Right ventricle myocardium superior (tissue), 1 donor: ENCODE measurements around the gene TEX54. TPM values are rescaled to one million over a fixed set of nuclear protein-coding genes. Genes with fewer than 3 reads are reported as not detected.
"Not testable (repeated sequence)": the region's sequence is repeated elsewhere in the genome, so short reads cannot be mapped to it uniquely, and the experiment has no call there.

ENCODE experiments used
- ATAC-seq: fragments of 200-7000 bp; cut with Tn5 transposase; one replicate; pipeline ENCODE4 v1.9.1; 2020; ENCODE audit warnings: mild to moderate bottlenecking; ENCODE audit not compliant: poor library complexity
- DNase-seq: peaks from one replicate; pipeline ENCODE4 v3.0.0-alpha.2; 2020
- intact Hi-C: fragments of 100-400 bp; cut with DNase I; formaldehyde crosslinking; loops from one replicate; pipeline ENCODE4 v1.11.2; 2022
- long read RNA-seq: library from polyadenylated mRNA; unstranded; transcript quantifications from one replicate; pipeline ENCODE4 v2.0.0, GENCODE V29; 2021
- total RNA-seq: library from RNA; stranded (reverse); fragmentation: NEBNext Ultra II Directional; extraction: Animal tissue kit (Norgen Biotek cat#: 25700); gene quantifications from one replicate; pipeline ENCODE4 v1.2.1, GENCODE V29; 2021
- donor health status: DM: no; HTN: yes; CAD: no; lungs with severe emphysema.

TEX54 gene
- total RNA-seq = not detected
- long read RNA-seq = 0 reads

GRCh38 chr11:62832336-62833234 lies at the start of gene TEX54:
TEX54 (minus strand) TSS chr11:62832841.
- intact Hi-C loops = no loop called here
- DNase-seq (peak; percentile 49), ATAC-seq (peak; percentile 3)

- intact Hi-C loops = no loop called here
- ATAC-seq = no peak
These were observed 49.7 kb upstream of the TEX54 start for GRCh38 chr11:62882431-62882749.

GRCh38 chr11:62881579-62882430 lies 49.2 kb upstream of the TEX54 start:
- intact Hi-C loops = no loop called here
- DNase-seq (peak; percentile 94), ATAC-seq (peak; percentile 69)

More at GRCh38 chr11:62882431-62882749, 49.7 kb upstream of the TEX54 start:
- no peak for DNase-seq

GRCh38 chr11:62880803-62881578 lies 48.4 kb upstream of the TEX54 start, which contains the start of gene SLC3A2:
SLC3A2 (plus strand) TSS chr11:62880896; CDS start chr11:62881024, 128 bp downstream.
- DNase-seq (peak; percentile 94), ATAC-seq (peak; percentile 96)
- intact Hi-C loops = no loop called here

GRCh38 chr11:62880231-62880802 lies 47.7 kb upstream of the TEX54 start:
- intact Hi-C loops = no loop called here
- no peak for DNase-seq

GRCh38 chr11:62879235-62879978 lies 46.8 kb upstream of the TEX54 start:
- no peak for DNase-seq
- no peak for ATAC-seq
- intact Hi-C loops = no loop called here

More at GRCh38 chr11:62880231-62880802, 47.7 kb upstream of the TEX54 start:
- peak; percentile 18 for ATAC-seq

GRCh38 chr11:62876712-62877111 lies 44.1 kb upstream of the TEX54 start:
- intact Hi-C loops = no loop called here
- ATAC-seq (no peak), DNase-seq (no peak)

GRCh38 chr11:62875698-62876478 lies 43.2 kb upstream of the TEX54 start:
- ATAC-seq (no peak), DNase-seq (no peak)
- intact Hi-C loops = no loop called here

- intact Hi-C loops = no loop called here
- ATAC-seq = no peak
- no peak for DNase-seq
These were observed 42.2 kb upstream of the TEX54 start for GRCh38 chr11:62874851-62875250.

GRCh38 chr11:62865635-62866034 lies 33.0 kb upstream of the TEX54 start:
- ATAC-seq = no peak
- intact Hi-C loops = loop anchor here (10.0 kb wide), 1 partner anchor 471 kb away; no protein-coding TSS in a partner anchor
- no peak for DNase-seq

GRCh38 chr11:62863687-62864335 lies 31.2 kb upstream of the TEX54 start:
- intact Hi-C loops = loop anchor here (10.0 kb wide), 1 partner anchor 469 kb away; no protein-coding TSS in a partner anchor
- ATAC-seq = no peak
- DNase-seq = no peak

GRCh38 chr11:62861564-62862192 lies 29.0 kb upstream of the TEX54 start:
- intact Hi-C loops = loop anchor here (1.0 to 10.0 kb wide), 2 partner anchors 75 to 467 kb away; no protein-coding TSS in a partner anchor
- ATAC-seq, DNase-seq: not testable (repeated sequence)

GRCh38 chr11:62860835-62861563 lies 28.4 kb upstream of the TEX54 start:
- intact Hi-C loops = loop anchor here (10.0 kb wide), 1 partner anchor 466 kb away; no protein-coding TSS in a partner anchor
- DNase-seq = no peak
- no peak for ATAC-seq

GRCh38 chr11:62859281-62859703 lies 26.7 kb upstream of the TEX54 start:
- ATAC-seq, intact Hi-C loops, DNase-seq: not testable (repeated sequence)

- intact Hi-C loops = no loop called here
- DNase-seq = no peak
- ATAC-seq = no peak
These were observed 25.6 kb upstream of the TEX54 start for GRCh38 chr11:62858201-62858600.
